ENCODE results near the gene LNX2. TPM values are rescaled to one million over a fixed set of nuclear protein-coding genes. Genes with fewer than 3 reads are reported as not detected.

The LNX2 gene
- total and polyA plus RNA-seq, 2 of the 4 experiments (the other 2 are of a cell fraction) = 3.1 to 7.2 TPM

GRCh38 chr13:27504128-27504867 is 116.0 kb downstream of the LNX2 start:
- POLR2A ChIA-PET (ENCODE audit: unreplicated experiment) = no interaction called here
- H3K9me1 ChIP-seq (ENCODE audit: insufficient read depth, low read length) = no peaks in the 10 kb centered on the region
- no peak overlapping the region for H3K23ac ChIP-seq (ENCODE audit: low read depth, low read length)
- no peak overlapping the region for H3K4me3 ChIP-seq (ENCODE audit: insufficient read depth, low read depth, low read length)
- 70% methylated on average over 4 of the region's 12 CpGs; no CpG with 5 or more reads in 1 of the 2 experiments for WGBS, 2 experiments (ENCODE audit: extremely low coverage in 2 of 2, insufficient read length in 1 of 2)
- H3K79me1 ChIP-seq (ENCODE audit: low read depth in 1 of 2, low read length in 2 of 2) = no peaks in the 10 kb centered on the region
- no peak for TF ChIP-seq SMC3 (IDR thresholded peaks at IDR 0.05; ENCODE audit: low read depth, low read length)
- TF ChIP-seq CEBPB (IDR thresholded peaks at IDR 0.05; ENCODE audit: low read depth, low read length) = no peak
- TF ChIP-seq MAFK (IDR thresholded peaks at IDR 0.05; ENCODE audit: low read depth, low read length) = no peak
- TF ChIP-seq CHD1 (IDR thresholded peaks at IDR 0.05; ENCODE audit: low read depth, low read length) = no peak
- TF ChIP-seq, protein P1, sequence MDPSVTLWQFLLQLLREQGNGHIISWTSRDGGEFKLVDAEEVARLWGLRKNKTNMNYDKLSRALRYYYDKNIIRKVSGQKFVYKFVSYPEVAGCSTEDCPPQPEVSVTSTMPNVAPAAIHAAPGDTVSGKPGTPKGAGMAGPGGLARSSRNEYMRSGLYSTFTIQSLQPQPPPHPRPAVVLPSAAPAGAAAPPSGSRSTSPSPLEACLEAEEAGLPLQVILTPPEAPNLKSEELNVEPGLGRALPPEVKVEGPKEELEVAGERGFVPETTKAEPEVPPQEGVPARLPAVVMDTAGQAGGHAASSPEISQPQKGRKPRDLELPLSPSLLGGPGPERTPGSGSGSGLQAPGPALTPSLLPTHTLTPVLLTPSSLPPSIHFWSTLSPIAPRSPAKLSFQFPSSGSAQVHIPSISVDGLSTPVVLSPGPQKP (IDR thresholded peaks at IDR 0.05; ENCODE audit: borderline replicate concordance, low read depth, low read length) = no peak
- TF ChIP-seq MAZ (IDR thresholded peaks at IDR 0.05; ENCODE audit: borderline replicate concordance, low read depth, low read length) = no peak
- TF ChIP-seq NFE2L2 (IDR thresholded peaks at IDR 0.05; ENCODE audit: low read depth, low read length) = no peak
- TF ChIP-seq POLR2A (IDR thresholded peaks at IDR 0.05; ENCODE audit: low read depth, low read length) = no peak
- no peak for TF ChIP-seq BHLHE40 (IDR thresholded peaks at IDR 0.05; ENCODE audit: low read depth, low read length)
- TF ChIP-seq RAD21 (IDR thresholded peaks at IDR 0.05; ENCODE audit: low read length) = no peak
- TF ChIP-seq CTCF (conservative IDR thresholded peaks at IDR 0.05; ENCODE audit: low read depth, low read length) = no peak
- TF ChIP-seq RFX5 (IDR thresholded peaks at IDR 0.05; ENCODE audit: low read depth, low read length) = no peak
- TF ChIP-seq FOS (IDR thresholded peaks at IDR 0.05; ENCODE audit: low read depth, low read length) = no peak
- TF ChIP-seq, protein P2, sequence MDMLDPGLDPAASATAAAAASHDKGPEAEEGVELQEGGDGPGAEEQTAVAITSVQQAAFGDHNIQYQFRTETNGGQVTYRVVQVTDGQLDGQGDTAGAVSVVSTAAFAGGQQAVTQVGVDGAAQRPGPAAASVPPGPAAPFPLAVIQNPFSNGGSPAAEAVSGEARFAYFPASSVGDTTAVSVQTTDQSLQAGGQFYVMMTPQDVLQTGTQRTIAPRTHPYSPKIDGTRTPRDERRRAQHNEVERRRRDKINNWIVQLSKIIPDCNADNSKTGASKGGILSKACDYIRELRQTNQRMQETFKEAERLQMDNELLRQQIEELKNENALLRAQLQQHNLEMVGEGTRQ (IDR thresholded peaks at IDR 0.05; ENCODE audit: low read depth, low read length) = no peak
- TF ChIP-seq MXI1 (IDR thresholded peaks at IDR 0.05; ENCODE audit: borderline replicate concordance, low read depth, low read length) = no peak
- no peak for TF ChIP-seq RCOR1 (IDR thresholded peaks at IDR 0.05; ENCODE audit: insufficient replicate concordance, low read length)
- H3K4me1 ChIP-seq (ENCODE audit: control insufficient read depth, insufficient read depth, low read length) = no peaks in the 10 kb centered on the region
- H3K36me3 ChIP-seq (ENCODE audit: control insufficient read depth, insufficient read depth, low read length) = no peaks in the 10 kb centered on the region
- in situ Hi-C loops (cut with MboI; ENCODE audit: low sequenced_read_pairs) = no loop called here
- H3K27ac ChIP-seq (ENCODE audit: insufficient read depth, low read length) = no peak overlapping the region
- no peak overlapping the region for H3K9ac ChIP-seq (ENCODE audit: low read depth, low read length)
- H4K8ac ChIP-seq (ENCODE audit: low read depth in 2 of 2, low read length in 2 of 2) = no peak overlapping the region
- H3K56ac ChIP-seq (ENCODE audit: extremely low read depth, insufficient read depth, low read length) = no peak overlapping the region
- ATAC-seq (ENCODE audit: low read depth) = no peak
- no peak overlapping the region for H2BK20ac ChIP-seq (ENCODE audit: low read depth, low read length)
- no peak overlapping the region for H2AFZ ChIP-seq (replicated peaks; ENCODE audit: low read length, poor library complexity)
- BruUV-seq (replicated peaks) = no TSS peak
- H2AK9ac ChIP-seq (replicated peaks; ENCODE audit: low read depth, low read length, poor library complexity) = no peak overlapping the region
- no peak overlapping the region for H3K18ac ChIP-seq (ENCODE audit: low read depth, low read length)
- H3K27me3 ChIP-seq (ENCODE audit: control insufficient read depth, insufficient read depth, low read length) = peaks cover 18% of the 10 kb centered on the region
- H3K9me3 ChIP-seq (ENCODE audit: control insufficient read depth, insufficient read depth, low read length) = no peaks in the 10 kb centered on the region
- H2BK120ac ChIP-seq (ENCODE audit: low read depth, low read length) = no peak overlapping the region
- no peak overlapping the region for H3K4me2 ChIP-seq (ENCODE audit: low read depth, low read length)
- H4K5ac ChIP-seq (ENCODE audit: low read depth, low read length) = no peak overlapping the region
- no peak overlapping the region for H3K14ac ChIP-seq (replicated peaks; ENCODE audit: low read depth, low read length)
- no peak overlapping the region for H2BK15ac ChIP-seq (ENCODE audit: low read depth, low read length)
- H2BK5ac ChIP-seq (ENCODE audit: low read depth, low read length, poor library complexity, severe bottlenecking) = no peak overlapping the region
- no peaks in the 10 kb centered on the region for H4K20me1 ChIP-seq (ENCODE audit: insufficient read depth, low read length)
- no peak overlapping the region for H3K4ac ChIP-seq (ENCODE audit: low read depth, low read length)
- dilution Hi-C loops (cut with HindIII; ENCODE audit: low sequenced_read_pairs, unreplicated experiment) = no loop called here
- no peak overlapping the region for H2AK5ac ChIP-seq (ENCODE audit: low read depth, low read length)
- intact Hi-C loops (cut with micrococcal nuclease) = no loop called here
- no peak overlapping the region for H4K91ac ChIP-seq (ENCODE audit: insufficient read depth, low read depth, low read length)
- CTCF ChIA-PET = no interaction called here
- no peak for DNase-seq
